ENCODE results near the gene NACC2.

Gene NACC2

GRCh38 chr9:135989722-135990467 lies 105.2 kb downstream of the NACC2 start:
- no peak for DNase-seq

GRCh38 chr9:135989157-135989556 lies 105.9 kb downstream of the NACC2 start:
- no peak for DNase-seq

GRCh38 chr9:135988493-135988892 lies 106.6 kb downstream of the NACC2 start:
- DNase-seq: no peak

DNA sequence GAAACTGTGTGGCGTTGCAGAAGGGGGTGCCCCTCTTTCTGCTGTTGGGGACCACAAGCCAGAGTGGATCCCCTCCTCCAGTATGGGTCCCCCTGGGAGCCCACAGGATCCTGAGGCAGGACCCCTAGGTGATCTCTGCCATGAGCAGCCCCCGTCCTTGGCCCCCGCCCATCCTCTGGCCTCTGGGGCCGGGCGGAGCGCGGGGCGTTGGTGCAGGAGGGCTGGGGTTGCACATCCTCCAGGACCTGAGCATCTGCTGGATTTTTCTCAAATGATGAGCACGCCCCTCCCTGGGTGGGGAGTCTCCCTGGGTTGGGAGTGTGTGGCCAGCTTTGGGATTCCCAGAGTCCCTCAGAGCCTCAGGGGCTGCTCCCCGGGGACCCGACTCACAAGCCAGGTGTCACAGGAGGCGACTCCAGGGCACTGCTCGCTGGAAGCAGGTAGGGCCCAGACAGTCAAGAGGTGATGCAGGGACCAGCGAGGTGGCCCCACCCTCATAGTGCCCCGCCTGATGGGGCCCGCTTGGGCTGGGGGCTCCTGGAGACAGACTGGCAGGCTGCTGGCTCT lies 107.2 kb downstream of the NACC2 start:
- DNase-seq: no peak

DNA sequence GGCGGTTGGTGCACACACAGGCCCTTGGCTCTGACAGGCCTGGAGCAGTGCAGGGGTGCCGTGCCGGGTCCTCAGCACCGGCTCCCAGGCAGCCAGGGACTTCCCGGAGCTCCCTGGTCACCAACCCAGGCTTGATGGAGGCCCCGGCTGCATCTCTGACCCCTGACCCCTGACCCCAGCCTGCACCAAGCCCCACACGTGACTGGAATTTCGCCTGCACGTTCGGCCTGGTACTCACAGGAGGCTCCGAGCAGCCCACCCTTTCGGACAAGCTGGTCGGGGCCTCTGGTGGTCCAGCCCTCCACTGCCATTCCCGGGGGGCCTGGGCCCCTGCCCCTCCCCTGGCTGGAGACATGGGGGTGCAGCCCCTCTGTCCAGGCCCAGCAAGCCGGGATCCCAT lies 108.5 kb downstream of the NACC2 start:
- DNase-seq: no peak

DNA sequence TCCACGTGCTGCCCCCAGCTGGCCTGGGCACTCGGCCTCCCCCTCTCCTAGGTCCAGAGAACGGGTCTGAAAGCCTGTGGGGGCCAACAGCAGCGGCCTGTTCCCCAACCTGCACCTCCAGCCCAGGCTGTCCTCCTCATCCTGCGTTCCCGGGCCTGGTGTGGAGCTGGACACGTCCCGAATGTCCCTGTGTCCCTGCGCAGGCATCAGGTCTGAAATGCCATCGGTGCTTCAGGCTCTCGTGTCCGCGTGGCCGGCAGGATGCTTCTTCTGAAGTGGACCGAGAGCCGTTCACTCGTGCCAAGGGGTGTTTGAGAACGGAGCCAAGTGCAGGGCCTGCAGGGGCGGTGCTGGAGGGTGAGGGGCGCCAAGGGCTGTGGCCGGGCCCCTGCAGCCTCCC lies 109.2 kb downstream of the NACC2 start:
- DNase-seq: no peak

DNA sequence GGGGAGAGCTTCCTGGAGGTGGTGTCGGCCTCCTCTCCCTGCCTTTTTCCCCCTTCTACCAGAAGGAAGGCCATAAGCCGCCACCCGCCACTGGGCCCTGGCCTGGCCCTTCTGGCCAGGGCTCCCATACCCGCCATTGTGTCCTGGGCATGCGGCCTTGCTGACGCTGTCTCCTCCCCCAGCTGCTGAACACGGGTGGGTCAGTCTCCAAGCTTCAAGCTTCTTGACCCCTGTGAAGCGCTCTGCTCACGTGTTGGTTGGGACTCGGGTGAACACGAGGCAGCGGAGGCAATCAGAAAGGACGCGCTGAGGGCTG lies 109.7 kb downstream of the NACC2 start:
- DNase-seq: no peak

DNA sequence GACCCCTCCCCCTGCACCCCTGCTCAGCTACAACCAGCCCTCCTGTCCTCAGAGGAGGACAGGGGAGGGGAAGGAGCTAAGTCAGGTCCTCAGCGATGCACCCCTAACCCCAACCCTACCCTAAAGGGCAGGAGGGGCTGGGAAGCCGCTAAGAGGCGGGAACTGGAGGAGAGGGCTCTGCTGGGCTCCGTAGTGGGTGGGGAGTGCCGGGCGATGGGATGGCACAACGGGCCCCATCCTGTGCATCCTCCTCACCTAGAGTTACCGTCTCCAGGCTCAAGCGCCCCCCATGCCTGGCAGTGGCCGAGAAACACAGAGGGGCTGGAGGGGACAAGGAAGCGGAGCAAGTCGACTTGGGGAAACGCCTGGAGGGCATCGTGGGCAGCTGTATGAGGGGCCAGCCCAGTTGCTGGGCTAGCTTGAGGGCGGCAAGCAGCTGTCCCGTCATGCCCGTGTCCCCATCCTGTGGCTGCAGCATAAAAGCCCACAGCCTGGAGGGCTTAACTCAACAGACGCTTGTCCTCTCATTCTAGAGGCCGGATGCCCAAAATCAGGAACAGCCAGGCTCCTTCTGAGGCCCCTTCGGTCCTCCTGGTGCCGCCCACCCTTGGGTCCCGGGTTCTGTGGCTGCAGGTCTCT lies 110.9 kb downstream of the NACC2 start:
- DNase-seq: no peak

- no peak for DNase-seq
These were observed 111.6 kb downstream of the NACC2 start for GRCh38 chr9:135983208-135984071.

DNA sequence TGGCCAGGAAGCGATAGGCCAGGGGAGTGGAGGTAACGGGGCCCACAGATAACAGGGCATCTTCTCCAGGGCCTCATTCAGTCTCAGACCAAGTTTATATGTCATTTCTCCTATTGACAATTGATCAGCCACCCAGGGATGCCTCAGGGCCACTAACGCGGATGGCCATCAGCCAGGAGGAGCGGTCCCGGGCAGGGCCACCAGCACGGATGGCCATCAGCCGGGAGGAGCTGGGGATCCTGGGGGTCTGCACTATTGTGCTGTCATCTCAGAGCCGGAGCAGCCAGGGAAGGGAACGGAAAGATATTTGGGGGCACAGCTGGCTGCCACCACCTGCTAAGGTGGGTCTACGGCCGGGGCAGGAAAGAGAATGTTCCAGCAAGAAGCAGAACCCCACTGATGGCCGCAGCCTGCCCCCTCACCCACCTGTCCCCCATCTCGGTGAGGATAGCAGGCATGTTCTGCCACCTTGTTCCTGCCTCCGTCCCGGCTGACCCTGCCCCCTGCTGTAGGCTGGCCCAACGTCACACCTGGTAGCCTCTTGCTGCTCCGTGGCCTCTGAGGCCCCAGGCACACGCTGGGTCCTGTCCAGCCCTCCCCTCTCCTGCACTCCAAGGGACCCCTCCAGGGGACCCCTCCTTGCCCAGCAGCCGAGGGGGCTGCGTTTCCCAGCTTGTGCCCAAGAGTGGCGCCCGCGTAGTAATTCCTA lies 112.4 kb downstream of the NACC2 start:
- no peak for DNase-seq

DNA sequence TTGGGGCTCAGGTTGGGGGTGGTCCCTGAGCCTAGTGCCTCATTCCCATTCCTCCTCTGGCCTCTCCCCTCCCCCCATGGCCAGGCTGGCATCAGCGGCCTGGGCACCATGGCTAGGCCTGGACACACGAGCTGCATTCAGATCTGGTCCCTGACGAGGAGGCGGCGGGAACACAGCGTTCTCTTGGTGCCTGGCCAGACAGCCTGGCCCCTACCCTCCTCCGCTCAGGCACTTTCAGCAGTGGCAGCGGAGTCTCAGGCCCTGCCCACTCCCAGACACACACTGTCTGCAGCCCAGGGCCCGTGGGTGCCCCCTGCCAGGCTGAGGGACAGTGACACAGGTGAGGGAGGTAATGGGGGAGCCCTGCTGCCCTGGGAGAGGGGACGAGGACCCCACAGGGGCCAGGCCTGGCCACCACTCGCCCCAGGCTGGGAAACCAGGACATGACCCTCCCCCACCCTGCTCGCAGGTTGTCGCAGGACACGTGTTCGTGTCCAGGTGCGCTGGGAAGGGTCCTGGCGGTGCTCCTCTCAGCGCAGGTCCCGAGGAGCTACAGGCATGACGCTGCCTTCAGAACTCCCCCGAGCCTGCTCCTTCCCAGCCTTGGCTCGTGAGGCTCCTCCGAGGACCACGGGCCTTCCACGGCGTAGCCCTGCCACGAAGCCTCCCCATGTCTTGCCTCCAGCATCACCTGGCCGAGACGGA lies 114.0 kb downstream of the NACC2 start:
- no peak for DNase-seq

GRCh38 chr9:135979547-135980166 lies 115.4 kb downstream of the NACC2 start:
- DNase-seq: no peak

- DNase-seq: no peak
These were observed 116.2 kb downstream of the NACC2 start for GRCh38 chr9:135978642-135979546.

GRCh38 chr9:135976944-135977343 lies 118.1 kb downstream of the NACC2 start:
- no peak for DNase-seq

DNA sequence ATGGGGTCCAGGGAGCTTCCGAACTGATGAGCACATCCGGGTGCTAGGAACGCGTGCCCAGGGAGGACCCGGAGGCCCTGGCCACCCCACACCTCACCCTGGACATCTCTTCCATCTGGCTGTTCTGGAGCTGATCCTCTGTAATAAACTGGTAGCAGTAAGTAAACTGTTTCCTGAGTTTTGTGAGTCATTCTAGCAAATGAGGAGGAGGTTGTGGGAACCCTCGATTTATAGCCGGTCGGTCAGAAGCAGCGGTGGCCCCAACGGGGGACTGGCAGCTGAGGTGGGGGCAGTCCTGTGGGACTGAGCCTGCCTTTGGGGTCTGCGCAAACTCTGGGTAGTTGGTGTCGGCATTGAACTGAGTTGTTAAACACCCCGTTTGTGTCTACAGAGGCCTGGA lies 118.6 kb downstream of the NACC2 start:
- no peak for DNase-seq

- DNase-seq: no peak
These were observed 119.3 kb downstream of the NACC2 start for GRCh38 chr9:135975834-135976233.

- DNase-seq: no peak
These were observed 120.9 kb downstream of the NACC2 start for GRCh38 chr9:135974220-135974573.

GRCh38 chr9:135973277-135974219 lies 121.5 kb downstream of the NACC2 start:
- no peak for DNase-seq

DNA sequence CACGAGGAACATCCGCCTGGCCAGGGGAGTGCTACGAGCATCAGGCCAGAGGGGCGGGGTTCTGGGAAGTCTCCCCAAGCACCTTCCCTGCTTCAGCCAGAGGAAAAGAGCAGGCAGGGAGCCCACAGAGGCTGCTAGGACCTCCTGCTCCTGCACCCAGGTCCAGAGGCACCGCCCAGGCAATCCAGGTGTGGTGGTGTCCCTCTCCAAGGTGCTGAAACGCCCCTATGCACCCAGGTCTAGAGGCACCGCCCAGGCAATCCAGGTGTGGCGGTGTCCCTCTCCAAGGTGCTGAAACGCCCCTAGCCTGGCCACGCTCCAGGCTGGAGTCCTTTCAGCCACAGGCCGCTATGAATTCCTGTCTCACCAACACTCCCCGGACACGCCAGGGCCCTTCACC lies 123.2 kb downstream of the NACC2 start:
- no peak for DNase-seq
